RWPE2 (cell line): ENCODE measurements around the gene LENEP.
A peak's percentile ranks its signal among the peaks of the same experiment; 100 is the strongest.

ENCODE experiments used
- ATAC-seq: fragments of 200-7000 bp; cut with Tn5 transposase; 3 replicates; pipeline ENCODE4 v1.9.1; 2021; ENCODE audit warnings: low read depth
- DNase-seq: peaks from one replicate; pipeline ENCODE4 v3.0.0-alpha.2; 2020; ENCODE audit warnings: low spot score
- H3K27ac ChIP-seq: fragments of 450-650 bp; 2 replicates; pipeline ENCODE4 v1.5.1; 2017; ENCODE audit warnings: mild to moderate bottlenecking; ENCODE audit not compliant: poor library complexity, severe bottlenecking
- H3K27me3 ChIP-seq: fragments of 250-450 bp; sonication (Bioruptor Pico); 2 replicates; pipeline ENCODE4 v1.5.1; 2021; ENCODE audit warnings: mild to moderate bottlenecking, moderate library complexity; ENCODE audit not compliant: insufficient read depth, poor library complexity, severe bottlenecking
- H3K36me3 ChIP-seq: fragments of 250-450 bp; sonication (Bioruptor Pico); 2 replicates; pipeline ENCODE4 v1.5.1; 2020; ENCODE audit warnings: low read depth, mild to moderate bottlenecking, moderate library complexity
- H3K4me1 ChIP-seq: fragments of 250-450 bp; sonication (Bioruptor Pico); 2 replicates; pipeline ENCODE4 v1.5.1; 2021; ENCODE audit warnings: mild to moderate bottlenecking, moderate library complexity; ENCODE audit not compliant: insufficient read depth, poor library complexity, severe bottlenecking
- H3K4me3 ChIP-seq: fragments of 250-450 bp; sonication (Bioruptor Pico); 2 replicates; pipeline ENCODE4 v1.5.1; 2021; ENCODE audit warnings: mild to moderate bottlenecking, moderate library complexity; ENCODE audit not compliant: severe bottlenecking
- H3K9me3 ChIP-seq: fragments of 250-450 bp; sonication (Bioruptor Pico); 2 replicates; pipeline ENCODE4 v1.5.1; 2021; ENCODE audit warnings: mild to moderate bottlenecking, moderate library complexity; ENCODE audit not compliant: severe bottlenecking
- TF ChIP-seq, protein P1 (sequence below): fragments of 450-650 bp; IDR thresholded peaks from one replicate; pipeline ENCODE4 v1.5.1; 2017; ENCODE audit warnings: mild to moderate bottlenecking, moderate library complexity; ENCODE audit not compliant: poor library complexity, severe bottlenecking

Gene LENEP

DNA sequence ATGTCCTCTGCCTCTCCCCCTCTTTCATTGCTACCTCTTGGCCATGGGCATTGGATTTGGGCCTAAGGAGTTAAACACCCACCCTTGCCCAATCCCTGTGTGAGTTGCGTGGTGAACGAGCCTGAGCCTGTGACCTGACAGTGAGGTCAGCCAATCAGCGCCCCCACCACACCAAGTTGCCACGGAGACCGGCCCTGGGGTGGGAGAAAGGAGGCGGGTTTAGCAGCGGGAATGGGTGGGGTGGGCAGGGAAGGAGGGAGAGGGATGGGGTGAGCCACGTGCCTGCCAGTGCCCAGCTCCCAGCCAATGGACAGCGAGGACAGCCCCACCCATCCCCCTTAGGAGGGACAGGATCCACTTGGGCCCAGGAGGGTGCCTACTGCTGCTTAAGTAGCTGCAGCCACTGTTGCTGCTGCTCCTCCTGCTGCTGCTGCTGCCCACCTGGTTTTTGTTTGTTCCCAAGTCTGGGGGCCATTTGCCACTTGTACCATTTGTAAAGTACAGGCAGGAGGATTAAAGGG lies 18.7 kb downstream of the LENEP start:
- ATAC-seq (peak; percentile 54), DNase-seq (peak; percentile 90)
- Histone ChIP-seq H3K4me3 (no peak overlapping the region), H3K27me3 (no peaks in the 10 kb centered on the region), H3K36me3 (peaks cover 45% of the 10 kb centered on the region), H3K9me3 (no peaks in the 10 kb centered on the region), H3K27ac (peak overlapping the region; percentile 92), H3K4me1 (peaks cover 38% of the 10 kb centered on the region)
- TF ChIP-seq, protein P1, sequence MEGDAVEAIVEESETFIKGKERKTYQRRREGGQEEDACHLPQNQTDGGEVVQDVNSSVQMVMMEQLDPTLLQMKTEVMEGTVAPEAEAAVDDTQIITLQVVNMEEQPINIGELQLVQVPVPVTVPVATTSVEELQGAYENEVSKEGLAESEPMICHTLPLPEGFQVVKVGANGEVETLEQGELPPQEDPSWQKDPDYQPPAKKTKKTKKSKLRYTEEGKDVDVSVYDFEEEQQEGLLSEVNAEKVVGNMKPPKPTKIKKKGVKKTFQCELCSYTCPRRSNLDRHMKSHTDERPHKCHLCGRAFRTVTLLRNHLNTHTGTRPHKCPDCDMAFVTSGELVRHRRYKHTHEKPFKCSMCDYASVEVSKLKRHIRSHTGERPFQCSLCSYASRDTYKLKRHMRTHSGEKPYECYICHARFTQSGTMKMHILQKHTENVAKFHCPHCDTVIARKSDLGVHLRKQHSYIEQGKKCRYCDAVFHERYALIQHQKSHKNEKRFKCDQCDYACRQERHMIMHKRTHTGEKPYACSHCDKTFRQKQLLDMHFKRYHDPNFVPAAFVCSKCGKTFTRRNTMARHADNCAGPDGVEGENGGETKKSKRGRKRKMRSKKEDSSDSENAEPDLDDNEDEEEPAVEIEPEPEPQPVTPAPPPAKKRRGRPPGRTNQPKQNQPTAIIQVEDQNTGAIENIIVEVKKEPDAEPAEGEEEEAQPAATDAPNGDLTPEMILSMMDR: no peak

DNA sequence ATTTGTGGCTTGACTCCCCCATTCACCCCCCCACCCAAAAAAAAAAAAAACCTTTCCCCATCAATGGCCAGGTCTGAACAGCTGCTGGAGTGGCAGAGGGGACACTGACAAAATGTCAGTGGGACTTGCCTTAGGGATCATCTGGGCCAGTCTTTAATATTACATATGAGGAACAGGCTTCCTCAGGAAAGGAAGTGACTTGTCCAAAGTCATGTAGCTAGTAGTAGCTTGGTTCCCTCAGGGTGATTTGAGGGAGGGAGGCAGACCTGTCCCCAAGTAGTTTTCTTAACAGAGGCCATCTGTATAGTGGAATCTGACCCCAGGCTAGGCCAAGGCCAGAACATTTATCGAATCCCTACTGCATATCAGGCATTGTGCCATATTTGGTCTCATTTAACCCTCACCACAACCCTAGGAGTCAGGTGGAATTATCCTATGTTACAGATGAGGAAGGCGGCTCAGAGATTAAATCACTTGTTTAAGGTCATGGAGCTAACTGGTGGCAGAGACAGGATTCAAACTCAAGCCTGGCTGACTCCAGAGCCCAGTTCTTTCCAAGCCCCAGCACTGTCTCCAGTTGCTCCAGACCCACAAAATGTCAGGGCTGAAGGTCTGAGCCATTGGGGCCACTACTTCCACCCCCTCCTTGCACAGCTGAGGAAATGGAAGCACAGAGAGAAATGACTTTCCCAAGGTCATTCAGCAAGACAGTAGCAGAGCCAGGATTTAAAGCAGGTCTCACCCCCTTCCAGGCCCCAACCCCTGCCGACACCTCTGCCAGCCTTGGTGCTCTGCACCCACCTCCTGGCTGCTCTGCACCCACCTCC lies 19.6 kb downstream of the LENEP start:
- no peak for DNase-seq
- Histone ChIP-seq H3K36me3 (peaks cover 40% of the 10 kb centered on the region), H3K4me3 (no peak overlapping the region), H3K9me3 (no peaks in the 10 kb centered on the region), H3K27ac (peak overlapping the region; percentile 92), H3K4me1 (peaks cover 33% of the 10 kb centered on the region), H3K27me3 (no peaks in the 10 kb centered on the region)
- TF ChIP-seq, protein P1: no peak
- ATAC-seq: no peak

DNA sequence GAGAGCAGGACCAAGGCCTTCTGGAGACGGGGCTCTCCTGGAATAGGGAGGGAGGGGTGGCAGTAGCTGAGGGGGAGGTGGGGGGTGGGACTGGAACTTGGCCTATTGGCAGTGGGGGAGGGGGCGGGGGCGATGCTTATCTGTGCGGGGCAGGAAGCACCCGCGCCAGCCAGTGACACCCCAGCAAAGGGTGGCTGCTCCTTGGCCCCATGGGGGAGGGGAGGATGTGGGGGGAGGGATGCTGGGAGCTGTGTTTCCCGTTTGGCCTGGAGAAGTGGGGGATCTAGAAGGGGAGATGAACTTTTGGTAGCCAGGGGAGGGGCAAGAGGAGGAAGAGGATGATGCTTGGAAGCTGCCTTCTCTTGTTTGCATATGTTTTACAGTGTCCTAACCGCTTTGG lies 20.2 kb downstream of the LENEP start:
- peaks cover 35% of the 10 kb centered on the region for H3K36me3 ChIP-seq
- DNase-seq: peak; percentile 51
- H3K27ac ChIP-seq: peak overlapping the region; percentile 92
- H3K4me3 ChIP-seq: no peak overlapping the region
- ATAC-seq: no peak
- no peaks in the 10 kb centered on the region for H3K27me3 ChIP-seq
- peaks cover 28% of the 10 kb centered on the region for H3K4me1 ChIP-seq
- TF ChIP-seq, protein P1: no peak
- H3K9me3 ChIP-seq: no peaks in the 10 kb centered on the region

GRCh38 chr1:155014709-155015508 lies 21.5 kb downstream of the LENEP start:
- Histone ChIP-seq H3K9me3 (no peaks in the 10 kb centered on the region), H3K4me1 (peaks cover 28% of the 10 kb centered on the region), H3K27ac (peak overlapping the region; percentile 92), H3K36me3 (peaks cover 36% of the 10 kb centered on the region), H3K4me3 (no peak overlapping the region), H3K27me3 (no peaks in the 10 kb centered on the region)
- TF ChIP-seq, protein P1: no peak
- ATAC-seq (no peak), DNase-seq (peak; percentile 58)
